GOT3 (cell line): ENCODE data around the gene PPDPF.
"Not testable (repeated sequence)": the region's sequence is repeated elsewhere in the genome, so short reads cannot be mapped to it uniquely, and the experiment has no call there.

ENCODE experiments used
- DNase-seq: peaks from one replicate; lab custom pipeline; 2025; ENCODE audit warnings: mixed read lengths; lab: John Stamatoyannopoulos, UW

Gene PPDPF

GRCh38 chr20:63551068-63551467 lies 30.5 kb downstream of the PPDPF start:
- DNase-seq, result no peak

GRCh38 chr20:63552481-63553249 lies 32.1 kb downstream of the PPDPF start:
- no peak for DNase-seq

- DNase-seq, result no peak
These were observed 32.8 kb downstream of the PPDPF start for GRCh38 chr20:63553251-63553932.

- no peak for DNase-seq
These were observed 33.3 kb downstream of the PPDPF start, which contains the start of gene FNDC11 for GRCh38 chr20:63553933-63554290. TSS of gene FNDC11 (plus strand) at chr20:63554159. CDS start at chr20:63555664, 1,505 bp downstream.

- no peak for DNase-seq
These were observed 34.1 kb downstream of the PPDPF start for GRCh38 chr20:63554361-63555278.

GRCh38 chr20:63555661-63556381 lies 35.3 kb downstream of the PPDPF start:
- no peak for DNase-seq

- DNase-seq, result no peak
These were observed 36.4 kb downstream of the PPDPF start for GRCh38 chr20:63556873-63557478.

GRCh38 chr20:63557481-63557891 lies 36.9 kb downstream of the PPDPF start:
- DNase-seq, result no peak

- DNase-seq, result no peak
These were observed 38.4 kb downstream of the PPDPF start for GRCh38 chr20:63558804-63559484.

- not testable (repeated sequence) for DNase-seq
These were observed 39.1 kb downstream of the PPDPF start for GRCh38 chr20:63559485-63560332.

- DNase-seq, result no peak
These were observed 39.8 kb downstream of the PPDPF start for GRCh38 chr20:63560333-63560805.

- DNase-seq, result no peak
These were observed 40.5 kb downstream of the PPDPF start for GRCh38 chr20:63560856-63561609.

GRCh38 chr20:63561624-63562396 lies 41.2 kb downstream of the PPDPF start:
- DNase-seq, result no peak

- DNase-seq, result no peak
These were observed 42.1 kb downstream of the PPDPF start for GRCh38 chr20:63562461-63563224.

- no peak for DNase-seq
These were observed 42.8 kb downstream of the PPDPF start for GRCh38 chr20:63563225-63563935.

GRCh38 chr20:63564036-63564810 lies 43.7 kb downstream of the PPDPF start:
- DNase-seq, result no peak
